Activated T-helper 1 cell treated with Interleukin-2 at 50 U/mL for 16 hours (primary cell): ENCODE measurements around the gene EIF4G2.

Experiments
- DNase-seq: peaks from one replicate; pipeline ENCODE4 v3.0.0-alpha.2; 2020; ENCODE audit warnings: low read depth

Gene EIF4G2

DNA sequence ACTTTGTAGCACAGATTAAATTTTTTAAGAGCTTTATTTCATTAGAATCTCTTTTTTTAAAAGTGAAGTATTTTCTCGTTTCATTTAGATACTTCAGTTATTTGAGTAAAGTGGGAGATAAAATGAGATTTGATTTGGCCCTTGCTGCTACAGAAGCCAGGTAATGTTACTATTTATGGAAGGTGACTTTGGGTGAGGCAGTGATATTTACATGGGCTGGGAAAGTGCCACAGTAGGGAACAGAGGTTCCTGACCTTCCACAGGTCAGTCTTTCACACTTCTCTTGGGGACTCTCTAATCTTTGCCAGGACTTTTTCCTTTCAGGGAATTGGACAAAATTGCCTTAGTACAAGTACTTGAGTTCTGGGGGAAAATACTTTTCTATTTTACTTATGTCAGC lies 37.3 kb downstream of the EIF4G2 start:
- no peak for DNase-seq

DNA sequence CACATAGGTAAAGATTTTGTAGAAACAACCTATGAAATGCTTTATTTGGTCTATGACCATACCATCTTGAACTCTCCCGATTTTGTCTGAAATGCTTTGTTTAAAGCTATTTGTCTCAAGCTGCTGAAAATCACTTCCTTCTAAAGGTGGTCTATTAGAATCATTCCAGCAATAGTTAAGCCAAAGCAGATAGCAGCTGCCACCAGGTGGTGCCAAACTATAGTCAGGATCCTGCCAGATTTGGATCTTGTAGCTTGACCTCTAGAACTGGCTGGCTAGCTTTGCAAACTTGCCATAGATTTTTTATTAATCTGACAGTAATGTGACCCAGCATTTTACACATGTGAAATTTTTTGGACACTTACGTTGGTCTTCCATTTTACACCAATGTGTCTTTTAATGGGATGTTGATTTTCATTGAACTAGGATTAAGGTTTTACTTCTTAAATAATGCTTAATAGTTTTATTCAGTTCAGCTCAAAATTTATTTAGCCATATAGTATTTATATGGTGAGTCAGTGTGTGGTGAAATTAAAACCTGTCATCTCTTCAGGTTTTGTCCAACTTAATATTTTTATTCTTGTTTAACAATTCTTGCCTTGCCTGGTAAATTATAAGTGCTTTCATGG lies 38.0 kb downstream of the EIF4G2 start:
- DNase-seq, result no peak

GRCh38 chr11:10764412-10764811 lies 44.3 kb downstream of the EIF4G2 start:
- no peak for DNase-seq

DNA sequence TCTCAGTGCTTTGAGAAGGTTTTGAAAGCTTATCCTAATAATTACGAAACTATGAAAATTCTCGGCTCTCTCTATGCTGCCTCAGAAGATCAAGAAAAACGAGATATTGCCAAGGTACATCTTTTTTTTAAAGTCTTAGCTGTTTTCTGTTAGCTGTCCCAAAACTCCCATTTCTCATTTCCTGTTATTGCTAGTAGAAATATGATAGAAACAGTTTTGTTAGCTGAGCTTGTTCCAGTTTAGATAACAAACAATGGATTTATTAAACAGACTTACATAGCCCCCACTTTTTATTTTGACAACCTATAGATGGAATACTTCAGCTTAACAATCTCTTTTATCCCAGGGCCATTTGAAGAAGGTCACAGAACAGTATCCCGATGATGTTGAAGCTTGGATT lies 45.0 kb downstream of the EIF4G2 start:
- no peak for DNase-seq

- DNase-seq, result no peak
These were observed 45.8 kb downstream of the EIF4G2 start for GRCh38 chr11:10762913-10763421.

DNA sequence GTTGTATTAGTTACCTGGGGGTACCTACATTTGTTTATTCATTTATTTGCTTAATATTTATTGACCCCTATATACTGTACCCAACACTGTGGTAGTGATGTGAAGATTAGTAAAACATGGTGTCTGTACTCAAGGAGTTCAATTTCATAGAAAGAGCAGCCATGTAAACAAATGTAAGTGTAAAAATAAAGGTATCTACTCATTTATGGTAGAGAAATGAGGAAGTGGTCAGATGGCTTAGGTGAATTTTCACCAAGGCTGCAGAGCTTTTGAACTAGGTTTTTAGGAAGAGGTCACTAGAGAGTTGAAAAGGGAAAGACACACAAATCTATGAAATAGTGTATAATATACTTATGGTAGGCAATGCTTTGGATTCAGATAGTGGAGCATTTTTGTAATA lies 46.5 kb downstream of the EIF4G2 start:
- DNase-seq, result no peak

- DNase-seq, result no peak
These were observed 47.5 kb downstream of the EIF4G2 start for GRCh38 chr11:10761085-10761698.

DNA sequence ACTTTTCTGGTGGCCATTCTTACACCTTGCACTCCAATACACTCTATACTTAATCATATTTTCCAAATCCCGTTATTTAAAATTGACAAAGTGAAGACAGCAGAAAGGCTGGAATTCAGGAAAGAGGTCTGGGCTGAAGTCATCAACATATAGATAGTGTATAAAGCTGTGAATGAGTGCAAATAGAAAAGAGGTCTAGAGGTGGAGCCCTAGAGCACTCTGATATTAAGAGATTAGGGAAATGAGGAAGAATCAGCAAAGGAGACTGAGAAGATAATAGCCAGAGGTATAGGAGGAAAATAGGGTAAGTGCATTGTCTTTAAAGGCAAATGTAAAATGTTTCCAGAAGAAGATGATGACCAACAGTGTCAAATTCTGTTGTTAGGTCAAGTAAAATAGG lies 49.8 kb downstream of the EIF4G2 start:
- no peak for DNase-seq

- DNase-seq, result no peak
These were observed 56.2 kb downstream of the EIF4G2 start for GRCh38 chr11:10752486-10752885.

DNA sequence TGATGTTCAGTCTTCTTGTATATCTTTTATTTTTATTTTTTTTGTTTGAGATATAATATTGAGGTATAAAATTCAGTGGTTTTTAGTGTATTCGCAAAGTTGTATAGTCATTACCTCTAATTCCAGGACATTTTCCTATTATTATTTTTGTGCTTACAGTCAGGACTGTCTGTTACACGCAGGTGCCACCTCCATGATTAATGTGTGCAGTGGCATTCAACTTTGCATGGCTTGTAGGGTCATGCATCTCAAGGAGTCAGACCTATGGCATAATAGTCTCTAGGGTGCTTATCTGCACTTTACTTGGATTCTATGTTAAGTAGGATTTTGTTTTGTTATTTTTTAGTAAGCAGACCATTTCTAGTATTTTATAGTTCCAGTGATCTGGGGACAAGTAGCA lies 56.7 kb downstream of the EIF4G2 start:
- DNase-seq, result no peak

- no peak for DNase-seq
These were observed 57.2 kb downstream of the EIF4G2 start for GRCh38 chr11:10751581-10751940.

- DNase-seq, result peak; percentile 88
These were observed 57.7 kb downstream of the EIF4G2 start, which contains the start of gene CTR9 for GRCh38 chr11:10750838-10751580. Gene CTR9 (plus strand): TSS chr11:10751246. CDS start chr11:10751413, 167 bp downstream.

GRCh38 chr11:10749476-10749875 lies 59.2 kb downstream of the EIF4G2 start:
- DNase-seq, result no peak

- DNase-seq, result no peak
These were observed 61.0 kb downstream of the EIF4G2 start for GRCh38 chr11:10747733-10748132.
